ENCODE results near the gene SVBP.
A peak's percentile ranks its signal among the peaks of the same experiment; 100 is the strongest.

SVBP gene

GRCh38 chr1:42846257-42847110 lies 29.3 kb upstream of the SVBP start, which contains the start of gene ZNF691 (continued):
- peak; percentile 33; the same call in 1 of the 2 replicates for TF ChIP-seq PRDM10 (tag by site-specific recombination; IDR thresholded peaks at IDR 0.05)
- no peak for TF ChIP-seq MEIS1 (CRISPR knock-in tag; IDR thresholded peaks at IDR 0.05; ENCODE audit: borderline replicate concordance)
- TF ChIP-seq ZNF132 (tag by site-specific recombination; IDR thresholded peaks at IDR 0.05; ENCODE audit: borderline replicate concordance) = no peak
- no peak for TF ChIP-seq ZNF169 (tag by site-specific recombination; IDR thresholded peaks at IDR 0.05)
- TF ChIP-seq ZNF146 (tag by site-specific recombination; IDR thresholded peaks at IDR 0.05) = no peak
- no peak for TF ChIP-seq GFI1B (tag by site-specific recombination; IDR thresholded peaks at IDR 0.05)
- TF ChIP-seq SETDB1 (IDR thresholded peaks at IDR 0.05; ENCODE audit: insufficient read length, low read length) = peak; percentile 22
- no peak for TF ChIP-seq ZFP37 (tag by site-specific recombination; IDR thresholded peaks at IDR 0.05)
- TF ChIP-seq HOXD13 (CRISPR knock-in tag; IDR thresholded peaks at IDR 0.05; ENCODE audit: borderline replicate concordance) = no peak
- no peak for TF ChIP-seq ZNF555 (tag by site-specific recombination; conservative IDR thresholded peaks at IDR 0.05)
- no peak for TF ChIP-seq ZBTB10 (tag by site-specific recombination; IDR thresholded peaks at IDR 0.05)
- no peak for TF ChIP-seq ZNF280D (tag by site-specific recombination; IDR thresholded peaks at IDR 0.05)
- no peak for TF ChIP-seq ZNF26 (tag by site-specific recombination; IDR thresholded peaks at IDR 0.05)
- no peak for TF ChIP-seq ZNF747 (tag by site-specific recombination; IDR thresholded peaks at IDR 0.05)
- no peak for TF ChIP-seq TRIM28 (IDR thresholded peaks at IDR 0.05; ENCODE audit: borderline replicate concordance, low read length)
- TF ChIP-seq ZNF707 (tag by site-specific recombination; IDR thresholded peaks at IDR 0.05) = no peak
- TF ChIP-seq GLI2 (tag by site-specific recombination; IDR thresholded peaks at IDR 0.05; ENCODE audit: borderline replicate concordance, low read depth) = no peak
- TF ChIP-seq ZBTB48 (tag by site-specific recombination; IDR thresholded peaks at IDR 0.05) = peak; percentile 79
- no peak for TF ChIP-seq ZNF248 (tag by site-specific recombination; IDR thresholded peaks at IDR 0.05)
- no peak for TF ChIP-seq ZNF792 (tag by site-specific recombination; IDR thresholded peaks at IDR 0.05)
- no peak for TF ChIP-seq ZNF544 (tag by site-specific recombination; IDR thresholded peaks at IDR 0.05)
- no peak for TF ChIP-seq TSHZ1 (tag by site-specific recombination; IDR thresholded peaks at IDR 0.05; ENCODE audit: borderline replicate concordance)
